HL-60/S4 treated with retinoic acid at 250 ng/mL for 4 days and 3 days (cell line): Measurements from ENCODE around the gene SLC2A3.
"Not testable (repeated sequence)": the region's sequence is repeated elsewhere in the genome, so short reads cannot be mapped to it uniquely, and the experiment has no call there.

ENCODE experiments used
- in situ Hi-C: fragments of 300-500 bp; cut with MboI; formaldehyde crosslinking; loops from 2 replicates; pipeline ENCODE4 v1.7.0; 2022; ENCODE audit warnings: low sequenced_read_pairs

The SLC2A3 gene

GRCh38 chr12:7951671-7952070 lies 15.7 kb upstream of the SLC2A3 start:
- in situ Hi-C loops, result no loop called here

- in situ Hi-C loops, result not testable (repeated sequence)
Observed at GRCh38 chr12:7950230-7950943, 14.4 kb upstream of the SLC2A3 start.

DNA sequence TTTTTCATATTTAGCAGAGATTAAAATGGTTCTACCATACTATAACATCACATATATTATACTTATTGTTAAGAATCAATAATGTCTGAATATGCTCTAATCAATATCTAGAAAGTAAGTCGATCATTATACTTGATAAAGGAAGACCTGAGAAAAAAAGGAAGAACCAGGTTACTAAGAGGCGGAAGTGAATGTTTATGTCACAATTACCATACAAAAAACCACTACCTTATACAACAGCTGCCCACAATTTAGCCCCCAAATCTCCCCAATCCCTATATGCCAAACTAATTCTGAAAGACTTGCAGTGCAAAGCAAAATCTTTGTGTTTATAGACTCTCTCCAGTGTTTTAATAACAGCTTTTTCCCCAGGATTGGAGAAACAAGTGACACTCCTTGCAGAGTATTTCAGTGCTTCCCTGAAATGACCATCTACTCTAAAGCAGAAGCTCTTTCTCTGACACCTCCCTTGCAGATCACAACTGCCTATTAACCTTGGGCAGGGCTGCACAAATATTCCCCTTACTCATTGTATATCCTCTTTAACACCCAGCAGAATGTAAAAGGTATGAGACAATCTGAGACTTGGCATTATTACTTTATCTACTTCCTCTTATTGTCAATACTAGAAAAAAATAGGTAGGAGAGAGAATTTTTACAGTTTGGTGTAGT lies 12.7 kb upstream of the SLC2A3 start:
- in situ Hi-C loops, result no loop called here

DNA sequence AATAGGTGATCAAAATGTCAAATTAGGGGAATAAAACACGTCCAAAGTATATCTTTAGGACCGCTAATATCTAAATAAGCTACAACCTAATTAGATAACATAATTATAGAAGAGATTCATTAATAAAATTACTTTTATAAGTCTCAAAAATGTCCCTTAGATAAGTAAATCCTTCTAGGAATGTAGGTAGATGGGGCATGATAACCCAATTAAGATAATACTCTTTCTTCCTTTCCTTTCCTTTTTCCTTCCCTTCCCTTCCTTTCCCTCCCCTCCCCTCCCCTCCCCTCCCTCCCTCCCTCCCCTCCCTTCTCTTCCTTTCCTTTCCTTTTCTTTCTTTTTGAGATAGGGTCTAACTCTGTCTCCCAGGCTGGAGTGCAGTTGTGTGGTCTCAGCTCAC lies 11.0 kb upstream of the SLC2A3 start:
- in situ Hi-C loops, result no loop called here

GRCh38 chr12:7944760-7945159 lies 8.8 kb upstream of the SLC2A3 start:
- in situ Hi-C loops, result not testable (repeated sequence)

GRCh38 chr12:7940906-7941305 lies 4.9 kb upstream of the SLC2A3 start:
- in situ Hi-C loops, result no loop called here

GRCh38 chr12:7937833-7938506 lies 2.0 kb upstream of the SLC2A3 start:
- in situ Hi-C loops, result no loop called here

GRCh38 chr12:7934889-7935492 lies 996 bp downstream of the SLC2A3 start:
- in situ Hi-C loops, result no loop called here

DNA sequence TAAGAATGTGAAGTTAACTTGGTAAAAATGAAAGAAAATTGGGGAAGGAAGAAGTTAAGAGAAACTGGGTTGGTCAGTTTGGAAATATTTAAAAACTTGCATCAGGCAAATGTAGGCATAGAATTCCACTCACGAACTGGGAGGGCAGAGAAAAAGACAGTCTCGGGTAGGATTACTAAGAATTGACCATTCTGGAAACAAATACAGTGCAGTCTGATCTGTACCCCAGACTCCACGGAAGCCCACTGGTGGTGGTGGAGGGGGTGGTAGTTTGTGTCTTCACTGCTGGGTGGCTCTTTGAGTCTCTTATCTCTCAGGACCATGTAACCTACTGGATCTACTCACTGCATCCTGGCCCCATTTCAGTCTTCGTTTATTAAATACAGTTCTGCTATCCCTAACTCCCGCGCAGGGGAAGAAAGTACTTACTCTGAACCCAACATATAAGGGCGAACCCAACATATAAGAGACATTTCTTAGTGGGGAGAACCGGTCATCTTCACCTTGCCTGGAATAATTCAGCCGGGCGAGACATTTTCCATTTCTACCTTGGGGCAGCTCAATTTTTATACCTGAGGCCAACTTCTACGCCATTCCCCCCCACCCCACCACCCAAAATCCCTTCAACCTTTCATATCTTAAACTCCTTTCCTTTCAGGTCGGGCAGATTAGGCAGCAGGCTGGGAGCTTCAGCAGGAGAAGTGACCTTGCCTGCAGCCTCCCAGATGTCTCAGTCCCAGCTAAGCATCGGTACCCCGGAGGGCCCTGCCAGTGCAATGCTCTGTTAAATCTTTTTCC lies 1.7 kb downstream of the SLC2A3 start:
- in situ Hi-C loops, result no loop called here

DNA sequence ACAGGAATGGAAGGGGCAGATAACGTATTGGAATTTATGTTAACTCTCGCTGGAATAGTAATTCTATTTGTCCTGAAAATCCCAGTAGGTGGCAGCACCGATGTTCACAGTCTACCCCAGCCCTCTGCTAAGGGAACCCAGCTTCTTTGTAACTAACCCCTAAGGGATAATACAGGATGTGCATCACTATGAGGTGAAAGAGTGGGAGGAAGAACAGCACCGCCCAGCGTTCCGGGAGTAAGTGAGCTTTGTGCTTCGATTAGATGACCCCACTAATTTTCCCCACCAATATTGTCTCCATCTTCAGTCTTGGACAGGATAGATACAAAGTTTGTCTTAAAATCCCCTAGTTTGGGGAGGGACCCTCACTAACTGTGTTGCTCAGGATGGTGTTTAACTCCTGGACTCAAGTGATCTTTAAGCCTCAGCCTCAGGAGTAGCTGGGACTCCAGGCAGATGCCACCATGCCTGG lies 2.7 kb downstream of the SLC2A3 start:
- in situ Hi-C loops, result no loop called here

- in situ Hi-C loops, result not testable (repeated sequence)
Observed at GRCh38 chr12:7932599-7933240, 3.3 kb downstream of the SLC2A3 start.

DNA sequence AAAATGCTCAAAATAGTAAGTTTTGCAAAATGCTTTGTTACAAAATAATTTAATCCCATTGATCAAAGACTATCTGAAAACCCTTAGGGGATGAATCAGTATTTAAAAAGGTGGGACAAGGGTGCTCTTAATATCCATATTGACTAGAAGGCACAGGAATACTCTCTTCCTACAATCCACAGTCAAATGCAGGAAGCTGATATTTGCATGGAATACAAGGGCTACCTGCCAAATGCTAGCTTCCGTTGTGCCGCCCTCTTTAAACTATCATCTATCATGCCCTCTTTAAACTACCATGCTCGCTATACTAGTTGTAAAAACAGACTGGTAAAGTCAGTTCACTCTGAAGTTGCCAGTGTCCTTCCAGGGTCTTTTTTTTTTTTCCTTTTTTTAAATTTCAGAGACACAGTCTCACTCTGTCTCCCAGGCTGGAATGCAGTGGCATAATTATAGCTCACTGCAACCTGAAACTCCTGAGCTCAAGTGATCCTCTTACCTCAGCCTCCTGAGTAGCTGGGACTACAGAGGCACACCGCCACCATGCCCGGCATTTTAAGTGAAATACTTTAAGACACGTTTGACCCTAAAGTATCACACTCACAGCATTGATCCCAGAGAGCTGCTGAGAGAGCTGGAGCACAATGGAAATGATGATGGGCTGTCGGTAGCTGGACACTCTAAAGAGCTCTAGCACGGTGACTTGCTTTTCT lies 6.7 kb downstream of the SLC2A3 start:
- in situ Hi-C loops, result no loop called here

GRCh38 chr12:7927470-7927869 lies 8.5 kb downstream of the SLC2A3 start:
- in situ Hi-C loops, result no loop called here

DNA sequence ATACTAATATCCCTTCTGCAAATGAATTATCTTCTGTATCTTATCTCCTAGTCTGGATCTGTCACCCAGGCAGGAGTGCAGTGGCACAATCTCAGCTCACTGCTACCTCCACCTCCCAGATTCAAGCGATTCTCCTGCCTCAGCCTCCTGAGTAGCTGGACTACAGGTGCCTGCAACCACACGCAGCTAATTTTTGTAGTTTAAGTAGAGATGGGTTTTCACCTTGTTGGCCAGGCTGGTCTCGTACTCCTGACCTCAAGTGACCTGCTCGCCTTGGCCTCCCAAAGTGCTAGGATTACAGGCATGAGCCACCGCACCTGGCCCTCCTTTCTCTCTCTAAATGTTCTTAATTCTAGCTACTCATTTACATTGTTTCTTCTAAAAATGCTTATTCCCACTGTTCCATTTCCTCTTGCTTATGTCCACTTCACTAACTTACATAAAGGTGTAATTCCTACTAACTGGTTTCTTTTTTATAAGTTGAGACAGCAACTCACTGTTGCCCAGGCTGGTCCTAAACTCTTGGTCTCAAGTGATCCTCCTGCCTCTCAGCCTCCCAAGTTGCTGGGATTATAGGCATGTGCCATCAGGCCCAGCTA lies 9.8 kb downstream of the SLC2A3 start:
- in situ Hi-C loops, result not testable (repeated sequence)

GRCh38 chr12:7923241-7924236 lies 12.4 kb downstream of the SLC2A3 start:
- in situ Hi-C loops, result no loop called here

GRCh38 chr12:7921181-7921580 lies 14.8 kb downstream of the SLC2A3 start:
- in situ Hi-C loops, result not testable (repeated sequence)

DNA sequence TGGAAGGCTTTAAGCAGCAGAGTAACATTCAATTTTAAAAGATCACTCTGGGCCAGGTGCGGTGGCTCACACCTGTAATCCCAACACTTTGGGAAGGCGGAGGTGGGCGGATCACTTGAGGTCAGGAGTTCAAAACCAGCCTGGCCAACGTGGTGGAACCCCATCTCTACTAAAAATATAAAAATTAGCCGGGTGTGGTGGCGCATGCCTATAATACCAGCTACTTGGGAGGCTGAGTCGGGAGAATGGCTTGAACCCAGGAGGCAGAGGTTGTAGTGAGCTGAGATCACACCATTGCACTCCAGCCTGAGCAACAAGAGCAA lies 17.8 kb downstream of the SLC2A3 start:
- in situ Hi-C loops, result not testable (repeated sequence)
